ENCODE measurements around the gene ZNF644.
"Not testable (repeated sequence)": the region's sequence is repeated elsewhere in the genome, so short reads cannot be mapped to it uniquely, and the experiment has no call there.

The ZNF644 gene

GRCh38 chr1:90986953-90987352 is 34.9 kb downstream of the ZNF644 start:
- DNase-seq (ENCODE audit: low spot score): no peak

- DNase-seq (ENCODE audit: low spot score): no peak
Observed at GRCh38 chr1:90977522-90977921, 44.3 kb downstream of the ZNF644 start.

GRCh38 chr1:90973897-90974798 is 47.7 kb downstream of the ZNF644 start:
- DNase-seq (ENCODE audit: low spot score): peak; percentile 19

- DNase-seq (ENCODE audit: low spot score): no peak
Observed at GRCh38 chr1:90970208-90970607, 51.6 kb downstream of the ZNF644 start.

- DNase-seq (ENCODE audit: low spot score): no peak
Observed at GRCh38 chr1:90969241-90969640, 52.6 kb downstream of the ZNF644 start.

- no peak for DNase-seq (ENCODE audit: low spot score)
Observed at GRCh38 chr1:90964444-90965035, 57.3 kb downstream of the ZNF644 start.

GRCh38 chr1:90963651-90964050 is 58.2 kb downstream of the ZNF644 start:
- no peak for DNase-seq (ENCODE audit: low spot score)

- DNase-seq (ENCODE audit: low spot score): no peak
Observed at GRCh38 chr1:90963236-90963635, 58.6 kb downstream of the ZNF644 start.

- no peak for DNase-seq (ENCODE audit: low spot score)
Observed at GRCh38 chr1:90959352-90960206, 62.3 kb downstream of the ZNF644 start.

GRCh38 chr1:90957497-90957896 is 64.3 kb downstream of the ZNF644 start:
- no peak for DNase-seq (ENCODE audit: low spot score)

GRCh38 chr1:90955769-90956168 is 66.1 kb downstream of the ZNF644 start:
- DNase-seq (ENCODE audit: low spot score): no peak

- DNase-seq (ENCODE audit: low spot score): no peak
Observed at GRCh38 chr1:90952906-90953305, 68.9 kb downstream of the ZNF644 start.

- no peak for DNase-seq (ENCODE audit: low spot score)
Observed at GRCh38 chr1:90951009-90951408, 70.8 kb downstream of the ZNF644 start.

GRCh38 chr1:90948301-90948700 is 73.5 kb downstream of the ZNF644 start:
- DNase-seq (ENCODE audit: low spot score): no peak

- no peak for DNase-seq (ENCODE audit: low spot score)
Observed at GRCh38 chr1:90946630-90947029, 75.2 kb downstream of the ZNF644 start.

GRCh38 chr1:90945287-90945686 is 76.5 kb downstream of the ZNF644 start:
- DNase-seq (ENCODE audit: low spot score): no peak

GRCh38 chr1:90943966-90944365 is 77.9 kb downstream of the ZNF644 start:
- no peak for DNase-seq (ENCODE audit: low spot score)

GRCh38 chr1:90940746-90941145 is 81.1 kb downstream of the ZNF644 start:
- no peak for DNase-seq (ENCODE audit: low spot score)

GRCh38 chr1:90936731-90937130 is 85.1 kb downstream of the ZNF644 start:
- no peak for DNase-seq (ENCODE audit: low spot score)

- no peak for DNase-seq (ENCODE audit: low spot score)
Observed at GRCh38 chr1:90936061-90936460, 85.8 kb downstream of the ZNF644 start.

GRCh38 chr1:90928231-90928630 is 93.6 kb downstream of the ZNF644 start:
- DNase-seq (ENCODE audit: low spot score): not testable (repeated sequence)

- DNase-seq (ENCODE audit: low spot score): not testable (repeated sequence)
Observed at GRCh38 chr1:90927674-90928073, 94.2 kb downstream of the ZNF644 start.

- peak; percentile 50 for DNase-seq (ENCODE audit: low spot score)
Observed at GRCh38 chr1:90926971-90927370, 94.9 kb downstream of the ZNF644 start.
